HG02884 (cell line): ENCODE results near the gene DPCD.
"Not testable (repeated sequence)": the region's sequence is repeated elsewhere in the genome, so short reads cannot be mapped to it uniquely, and the experiment has no call there.

Experiments used
- ATAC-seq: cut with Tn5 transposase; IDR thresholded peaks from one replicate; pipeline ENCODE4 v1.9.1; 2021; ENCODE audit warnings: mild to moderate bottlenecking, moderate library complexity; ENCODE audit not compliant: unreplicated experiment

The DPCD gene

DNA sequence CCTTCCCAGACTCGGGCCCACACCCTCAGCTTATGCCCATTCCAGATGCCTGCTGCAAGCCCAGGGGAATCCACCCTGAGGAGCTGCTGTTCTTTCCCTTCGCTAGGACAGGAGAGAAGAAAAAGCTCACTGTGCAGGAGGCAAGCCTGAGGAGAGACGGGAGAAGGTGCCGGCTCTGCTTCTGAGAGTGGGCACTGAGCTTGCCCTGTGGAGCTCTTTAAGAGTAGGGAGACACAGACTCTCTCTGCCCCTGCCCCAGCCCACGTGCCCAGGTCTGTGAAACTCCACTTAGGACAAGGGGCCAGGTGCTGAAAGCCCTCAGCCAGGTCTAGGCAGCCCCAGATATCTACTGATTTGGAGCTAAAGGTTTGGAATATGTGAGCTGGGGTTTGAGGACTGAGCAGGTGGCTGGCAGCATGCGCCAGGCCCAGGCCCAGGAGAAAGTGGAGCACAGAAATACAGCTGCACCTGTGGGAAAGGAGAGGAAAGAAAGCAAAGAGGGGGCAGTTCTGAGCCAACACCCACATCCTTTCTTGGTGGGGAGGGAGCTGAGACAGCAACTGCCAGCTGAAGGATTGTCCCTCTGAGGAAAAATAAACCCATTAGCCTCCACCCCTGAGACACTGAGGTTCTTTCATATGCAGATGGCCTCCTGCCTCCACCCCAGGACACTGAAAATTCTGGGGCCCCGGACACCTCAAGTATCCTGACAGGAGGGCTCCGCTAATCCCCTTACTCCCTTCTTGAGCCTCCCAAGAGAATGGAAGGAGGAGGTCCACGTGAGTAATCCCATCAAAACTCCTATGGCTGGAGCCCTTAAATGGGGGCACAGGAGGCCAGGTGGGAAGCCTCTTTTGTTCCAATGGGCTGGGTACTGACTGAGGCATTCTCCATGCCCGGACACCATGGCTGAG is 7.4 kb upstream of the DPCD start:
- no peak for ATAC-seq

DNA sequence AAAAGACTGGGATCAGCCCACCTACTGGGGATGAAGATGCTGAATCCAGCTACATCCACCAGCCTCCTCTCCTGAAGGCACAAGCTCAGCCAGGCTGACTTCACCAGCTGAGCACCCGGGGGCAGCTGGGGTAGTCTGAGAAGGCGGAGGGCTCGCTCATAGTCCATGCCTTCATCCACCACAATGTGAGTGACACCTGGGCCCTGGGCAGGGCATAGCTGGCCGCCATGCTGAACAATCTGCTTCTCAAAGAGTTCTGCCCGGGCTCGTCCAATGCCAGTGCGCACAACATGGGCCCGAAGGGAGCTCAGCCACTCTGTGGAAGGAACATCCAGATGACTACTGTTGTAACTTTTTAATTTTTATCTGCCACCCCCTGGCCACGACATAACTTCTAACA is 2.3 kb upstream of the DPCD start:
- ATAC-seq: no peak

DNA sequence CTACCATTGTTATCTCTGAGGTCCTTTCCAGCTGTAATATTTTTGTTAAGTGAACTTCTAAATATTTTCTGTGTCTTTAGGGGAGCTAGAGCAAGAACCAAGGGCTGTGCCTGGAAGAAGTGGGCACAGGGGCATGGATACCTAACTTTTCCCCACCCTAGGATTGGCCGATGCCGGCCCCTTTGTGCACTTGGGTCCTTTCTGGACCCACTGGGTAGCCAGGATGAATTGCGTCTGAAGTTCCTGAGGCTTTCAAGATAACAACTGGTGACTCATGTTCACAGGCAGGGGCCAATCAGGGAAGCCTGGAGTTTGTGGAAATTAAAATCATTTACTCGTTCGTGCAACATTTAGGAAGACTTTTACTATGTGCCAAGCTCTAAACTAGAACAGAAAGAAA is 758 bp downstream of the DPCD start:
- ATAC-seq: no peak

DNA sequence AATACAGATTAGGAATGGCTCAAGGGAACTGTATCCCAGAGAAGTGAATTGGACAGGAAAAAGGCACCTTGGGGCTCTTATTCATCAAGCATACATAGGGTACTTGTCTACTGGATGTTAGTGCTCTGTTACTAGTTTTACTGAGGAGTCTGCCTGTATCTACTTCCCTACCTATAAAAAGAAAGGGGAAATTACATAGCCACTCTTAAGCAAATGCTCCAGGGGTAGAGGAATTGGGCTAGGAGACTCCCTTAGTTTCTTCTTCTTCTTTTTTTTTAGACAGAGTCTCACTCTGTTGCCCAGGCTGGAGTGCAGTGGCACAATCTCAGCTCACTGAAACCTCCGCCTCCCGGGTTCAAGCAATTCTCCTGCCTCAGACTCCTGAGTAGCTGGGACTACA is 5.2 kb downstream of the DPCD start:
- ATAC-seq: not testable (repeated sequence)

DNA sequence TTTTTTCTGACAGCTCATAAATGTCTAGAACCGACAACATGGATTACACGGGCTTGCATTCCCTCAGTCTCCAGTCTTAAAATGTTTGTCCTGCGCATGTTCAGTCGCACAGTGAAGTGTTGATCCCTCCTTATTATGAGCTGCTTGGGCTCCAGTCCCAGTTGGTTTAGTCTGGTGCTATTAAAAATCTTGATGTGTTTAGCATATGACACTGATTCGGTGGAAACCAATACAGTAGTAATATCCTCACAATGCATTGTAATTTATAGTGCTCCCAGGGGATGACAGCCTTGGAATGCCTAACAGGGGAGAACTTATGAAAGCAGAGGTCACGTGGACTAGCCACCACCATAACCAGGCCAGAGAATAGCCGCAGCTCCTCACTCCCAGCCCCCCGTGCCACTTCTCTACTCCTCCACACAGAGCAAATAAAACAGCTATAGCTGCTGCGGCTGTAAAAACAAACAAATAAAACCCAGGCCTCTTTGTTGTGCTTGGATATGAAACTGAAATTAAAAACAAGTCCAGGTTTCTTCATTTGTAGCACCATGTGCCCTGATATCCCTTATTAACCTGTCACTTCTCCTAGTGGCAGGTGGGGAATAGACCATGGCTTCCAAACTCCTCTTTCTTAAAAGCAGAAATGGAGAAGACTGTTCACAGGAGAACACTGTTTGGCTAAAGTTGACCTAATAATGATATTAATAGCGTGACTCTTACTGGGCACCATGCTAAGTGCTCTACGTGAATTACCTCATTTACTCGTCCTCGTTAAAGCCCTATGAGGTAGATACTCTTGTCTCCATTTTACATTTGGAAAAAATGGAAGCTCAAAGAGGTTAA is 7.7 kb downstream of the DPCD start:
- ATAC-seq: no peak

DNA sequence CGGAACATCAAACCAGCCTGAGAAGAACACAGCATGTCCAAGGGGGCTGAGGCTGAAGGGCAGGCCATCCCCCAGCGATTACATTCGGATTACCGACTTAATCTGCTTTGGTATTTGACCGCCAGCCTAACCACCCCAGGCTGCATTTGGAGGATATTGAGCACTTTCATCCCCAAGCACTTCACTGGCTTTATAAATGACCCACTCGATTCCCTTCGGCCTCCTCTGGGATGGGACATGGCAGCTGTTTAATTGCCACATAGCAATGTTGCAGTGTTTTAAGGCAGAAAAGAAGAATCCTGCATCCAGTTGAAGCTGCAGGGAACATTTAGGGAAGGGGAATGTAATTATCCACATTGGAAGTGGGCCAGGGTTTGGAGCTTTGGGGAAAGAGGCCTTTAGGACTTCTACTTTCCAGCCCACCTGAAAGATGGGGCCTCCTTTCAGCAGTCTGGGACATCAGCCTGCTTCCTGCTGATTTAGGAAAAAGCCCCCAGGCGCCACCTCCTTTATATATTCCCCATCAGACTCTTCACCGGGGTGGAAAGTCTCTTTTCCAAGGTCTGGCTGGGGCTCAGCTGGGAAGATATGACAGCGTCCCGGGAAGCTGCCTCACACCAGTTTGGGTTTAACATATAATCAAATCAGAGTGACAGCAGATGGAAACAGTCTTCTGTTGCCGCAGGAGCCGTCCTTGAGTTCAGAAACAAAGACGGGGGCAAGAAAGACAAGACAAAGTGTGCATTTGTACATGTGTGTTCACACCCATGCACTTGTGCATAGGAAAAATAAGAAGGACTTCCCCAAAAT is 9.2 kb downstream of the DPCD start:
- no peak for ATAC-seq

DNA sequence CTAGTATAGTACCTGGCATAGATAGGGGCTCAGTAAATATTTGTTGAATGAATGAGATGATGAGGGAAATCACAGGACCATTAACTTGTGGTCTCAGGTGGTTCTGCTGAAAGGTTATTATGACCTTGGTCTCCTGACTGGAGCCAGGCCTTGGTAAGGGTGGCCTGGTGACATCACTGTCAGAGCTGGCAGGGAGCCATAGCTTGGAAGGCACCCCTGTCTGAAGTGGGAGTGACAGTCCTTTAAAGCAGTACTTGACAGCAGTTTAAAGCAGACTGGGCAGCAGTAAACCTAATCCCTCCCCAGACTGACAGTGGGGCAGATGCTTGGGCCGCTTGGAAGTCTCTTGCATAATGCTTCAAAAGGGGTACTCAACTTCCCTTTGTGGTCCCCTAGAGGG is 13.4 kb downstream of the DPCD start:
- no peak for ATAC-seq

DNA sequence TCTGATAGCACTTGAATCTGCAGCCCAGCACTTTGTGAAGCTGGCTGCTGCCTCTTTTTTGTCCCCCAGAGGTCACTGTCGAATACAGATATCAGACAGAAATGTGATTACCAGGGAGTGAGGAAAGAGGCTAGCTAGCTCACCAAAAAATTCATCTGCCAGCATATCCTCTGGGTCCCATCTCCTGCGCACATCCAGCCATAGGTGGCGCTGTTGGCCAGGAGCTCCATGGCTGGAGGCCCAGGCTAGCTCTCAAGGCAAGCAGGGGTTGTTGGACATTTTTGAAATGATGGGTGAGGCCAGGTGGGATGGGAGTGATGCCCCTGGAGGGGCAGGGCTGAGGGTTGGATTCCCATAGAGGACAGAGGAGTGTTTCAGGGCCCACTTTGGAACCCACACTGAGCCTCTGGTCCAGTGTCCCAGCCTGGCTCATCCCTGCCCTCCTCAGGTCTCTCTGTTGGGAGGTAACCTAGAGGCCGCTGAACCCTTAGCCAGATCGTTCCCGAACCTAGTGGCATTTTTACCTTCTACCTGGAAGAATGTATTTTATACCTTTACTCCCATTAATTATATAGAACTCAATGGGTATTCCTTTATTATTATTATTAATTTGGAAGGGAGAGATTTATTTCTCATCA is 14.8 kb downstream of the DPCD start:
- ATAC-seq: no peak

DNA sequence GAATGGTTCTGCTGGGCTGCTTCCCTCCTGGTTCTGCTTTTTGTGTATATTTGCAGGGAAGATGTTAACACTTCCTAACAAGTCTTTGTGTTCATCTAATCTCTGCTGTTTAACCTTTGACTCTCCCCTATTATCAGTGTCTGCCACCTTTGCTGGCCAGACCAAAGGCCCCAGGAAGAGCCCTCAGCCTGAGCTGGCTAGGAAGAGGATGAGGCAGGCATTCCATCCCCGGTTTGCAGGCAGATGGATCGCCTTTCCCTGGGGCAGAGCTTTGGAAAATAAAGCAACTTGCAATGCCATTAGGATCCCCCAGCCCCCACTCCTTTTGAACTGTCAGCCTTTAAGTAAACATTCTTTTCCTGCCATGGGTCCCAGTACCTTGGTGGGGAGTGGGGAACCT is 19.0 kb downstream of the DPCD start:
- no peak for ATAC-seq

DNA sequence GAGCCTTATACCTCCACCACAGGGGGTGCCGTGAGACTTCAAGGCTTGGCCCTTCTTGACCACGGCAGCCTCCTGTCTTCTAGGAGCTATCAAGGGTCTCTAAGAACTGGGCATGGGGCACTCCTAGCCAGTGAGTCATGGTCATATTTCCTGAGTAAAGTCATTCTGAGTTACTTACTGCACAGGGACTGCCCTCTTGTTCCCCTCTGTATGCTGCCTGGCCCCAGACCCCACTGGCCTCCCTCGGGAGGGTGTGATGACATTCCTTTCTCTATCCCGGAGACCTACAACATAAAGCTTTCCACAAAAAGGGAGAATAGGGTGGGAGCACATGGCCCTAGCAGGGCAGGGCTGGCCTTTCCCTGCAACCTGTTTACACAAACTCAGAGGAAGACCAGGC is 21.4 kb downstream of the DPCD start:
- no peak for ATAC-seq

DNA sequence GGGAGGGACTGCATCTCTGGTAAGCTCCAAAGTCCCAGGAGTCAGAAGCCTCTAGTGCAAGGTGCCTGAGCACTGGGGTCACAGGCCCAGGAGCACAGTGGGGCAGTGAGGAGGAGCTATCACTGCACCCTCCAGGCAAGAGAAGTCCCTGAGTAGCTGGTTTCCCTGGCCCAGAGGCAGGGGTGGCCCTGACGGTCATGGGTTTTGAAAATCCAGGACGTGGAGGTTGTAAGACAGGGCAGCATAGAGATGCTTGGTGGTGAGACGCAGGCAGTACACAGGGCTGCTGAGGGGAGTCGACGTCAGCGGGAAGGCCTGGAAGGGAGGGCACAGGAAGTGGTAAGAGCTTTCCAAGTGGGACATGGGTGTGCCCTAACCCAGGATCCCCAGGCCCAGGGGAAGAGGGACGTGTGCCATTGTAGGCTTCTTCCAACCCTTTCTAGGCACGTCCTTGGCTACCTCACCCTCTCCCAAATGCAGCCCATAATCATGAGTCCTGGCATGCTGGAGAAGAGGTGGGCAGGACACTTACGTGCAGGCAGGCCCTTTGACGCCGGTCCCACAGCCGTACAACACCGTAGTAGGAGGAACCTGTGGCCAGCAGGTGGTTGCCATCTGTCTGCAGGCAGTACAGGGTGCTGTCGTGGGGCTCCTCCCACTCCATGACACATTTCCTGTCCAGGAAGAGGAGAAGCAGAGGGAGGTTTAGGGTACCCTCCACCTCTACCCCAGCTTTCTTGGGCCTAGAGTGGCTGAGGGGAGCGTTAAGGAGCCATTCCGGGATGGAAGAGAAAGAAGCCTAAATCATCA is 23.2 kb downstream of the DPCD start:
- no peak for ATAC-seq

DNA sequence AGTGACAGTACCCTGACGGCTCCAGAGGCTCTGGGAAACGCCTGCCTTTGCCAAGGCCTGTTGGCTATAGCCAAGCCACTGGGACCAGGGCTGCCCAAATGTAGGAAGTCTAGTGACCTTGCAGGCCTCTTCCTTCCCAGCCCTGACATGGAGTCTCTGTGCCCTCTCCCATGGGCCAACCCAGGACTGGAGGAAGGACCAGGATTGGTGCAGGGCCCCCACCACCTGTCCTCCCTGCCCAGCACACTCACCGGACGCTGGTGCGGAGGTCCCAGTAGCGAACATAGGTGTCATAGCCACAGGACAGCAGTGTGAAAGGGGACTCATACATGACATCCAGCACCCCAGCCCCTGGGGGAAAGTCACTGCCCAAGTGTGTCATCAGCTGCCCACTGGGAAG is 24.0 kb downstream of the DPCD start:
- no peak for ATAC-seq

DNA sequence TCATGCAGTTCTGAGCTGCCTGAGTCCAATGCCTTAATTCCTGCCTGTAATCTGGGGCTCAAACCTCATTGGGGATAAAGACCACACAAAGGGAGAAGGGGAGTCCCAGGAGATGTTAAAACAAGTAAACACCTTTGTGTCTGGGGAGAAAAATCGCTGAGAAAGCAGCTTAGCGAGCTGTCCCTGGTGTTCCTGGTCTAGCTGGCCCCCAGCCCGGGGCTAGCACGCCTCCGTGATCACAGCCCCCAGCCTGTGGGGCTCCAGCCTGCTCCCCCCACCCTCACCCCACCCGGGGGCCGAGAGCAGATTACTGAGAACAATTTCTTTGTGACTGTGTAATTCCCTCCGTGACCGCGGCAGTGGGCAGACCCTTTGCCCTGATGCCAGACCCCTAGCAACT is 24.8 kb downstream of the DPCD start:
- ATAC-seq: no peak

DNA sequence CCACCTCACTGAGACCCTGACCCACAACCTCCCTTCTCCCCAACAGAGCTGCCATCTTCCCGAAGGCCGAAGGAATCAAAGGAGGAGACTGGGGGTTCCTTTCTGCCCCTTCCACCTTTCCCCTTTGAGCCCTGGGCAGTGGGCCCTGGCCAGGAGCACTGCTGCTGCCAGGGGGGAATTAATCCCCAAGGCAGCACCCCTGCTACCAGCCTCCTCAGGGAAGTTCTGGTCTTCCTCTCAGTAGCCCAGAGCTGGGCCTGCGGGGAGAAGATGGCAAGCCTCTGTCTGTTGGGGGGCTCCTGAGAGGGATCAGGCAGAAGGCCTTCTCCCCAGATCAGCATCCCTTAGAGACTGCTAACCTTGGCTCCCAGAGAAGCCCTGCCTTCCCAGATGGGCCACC is 25.5 kb downstream of the DPCD start:
- ATAC-seq: no peak

DNA sequence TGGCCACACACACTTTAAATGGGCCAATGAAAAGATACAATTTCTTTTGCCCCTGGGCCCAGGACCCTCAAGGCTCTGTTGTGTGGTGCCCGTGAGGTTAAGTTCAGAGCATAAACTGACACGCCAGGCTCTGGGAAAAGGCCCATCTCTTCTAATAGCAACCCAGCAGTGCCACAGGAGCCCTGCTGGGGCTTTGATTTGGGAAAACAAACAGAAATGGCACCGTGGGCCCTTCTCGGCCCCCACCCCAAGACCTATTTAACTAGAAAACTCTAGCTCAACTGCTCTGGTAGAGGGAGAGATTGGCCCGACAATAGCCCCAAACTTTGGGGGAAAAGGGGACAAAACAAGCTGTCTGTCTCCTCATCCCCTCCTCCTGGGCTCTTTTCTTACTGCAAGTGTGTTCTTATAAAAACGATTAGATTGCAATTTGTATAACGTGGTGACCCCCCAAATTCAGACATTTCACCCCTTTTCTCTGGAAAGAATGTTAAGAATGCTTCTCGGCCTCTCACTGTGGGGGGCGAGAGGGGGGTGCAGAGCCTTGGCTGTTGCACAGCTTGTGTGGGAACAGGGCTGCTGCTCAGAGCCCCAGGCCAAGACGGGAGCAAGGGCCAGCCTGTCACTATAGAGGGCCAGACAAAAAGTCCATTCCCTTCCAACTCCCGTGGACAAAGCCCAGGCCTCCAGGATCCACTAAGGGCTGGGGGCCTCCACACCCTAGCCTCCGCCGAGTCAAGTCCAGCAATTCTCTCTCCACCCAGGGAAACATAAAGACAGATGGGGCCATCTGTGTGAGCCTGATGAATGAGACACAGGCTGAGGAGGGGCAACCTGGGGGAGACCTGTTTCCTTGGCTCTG is 26.8 kb downstream of the DPCD start:
- no peak for ATAC-seq

DNA sequence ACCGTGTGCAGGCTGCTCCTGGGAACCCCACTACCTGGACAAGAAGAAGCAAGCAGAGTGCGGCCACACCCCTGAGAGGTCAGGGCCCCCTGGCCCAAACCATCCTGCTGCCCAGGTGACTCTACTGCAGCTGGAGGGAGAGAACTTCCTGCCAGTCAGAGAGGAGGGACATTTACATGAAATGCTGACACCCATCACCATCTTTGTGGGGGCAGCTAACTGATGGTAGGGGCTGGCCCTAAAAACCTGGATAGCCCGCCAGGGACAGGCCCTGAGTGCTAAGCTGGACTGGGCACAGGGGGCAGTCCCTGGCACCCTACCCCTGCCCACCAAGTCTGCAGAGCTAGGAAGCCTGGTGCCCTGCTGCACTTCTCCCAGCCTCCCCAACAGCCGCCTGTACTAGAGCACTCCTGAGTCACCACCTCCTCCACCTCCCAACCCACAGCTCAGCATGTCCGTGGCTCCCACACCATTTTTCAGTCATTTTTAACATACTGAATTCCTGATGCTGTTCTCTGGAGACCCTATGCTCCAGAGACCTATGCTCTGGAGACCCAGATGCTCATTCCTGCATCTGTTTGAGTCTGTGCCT is 27.5 kb downstream of the DPCD start:
- no peak for ATAC-seq

DNA sequence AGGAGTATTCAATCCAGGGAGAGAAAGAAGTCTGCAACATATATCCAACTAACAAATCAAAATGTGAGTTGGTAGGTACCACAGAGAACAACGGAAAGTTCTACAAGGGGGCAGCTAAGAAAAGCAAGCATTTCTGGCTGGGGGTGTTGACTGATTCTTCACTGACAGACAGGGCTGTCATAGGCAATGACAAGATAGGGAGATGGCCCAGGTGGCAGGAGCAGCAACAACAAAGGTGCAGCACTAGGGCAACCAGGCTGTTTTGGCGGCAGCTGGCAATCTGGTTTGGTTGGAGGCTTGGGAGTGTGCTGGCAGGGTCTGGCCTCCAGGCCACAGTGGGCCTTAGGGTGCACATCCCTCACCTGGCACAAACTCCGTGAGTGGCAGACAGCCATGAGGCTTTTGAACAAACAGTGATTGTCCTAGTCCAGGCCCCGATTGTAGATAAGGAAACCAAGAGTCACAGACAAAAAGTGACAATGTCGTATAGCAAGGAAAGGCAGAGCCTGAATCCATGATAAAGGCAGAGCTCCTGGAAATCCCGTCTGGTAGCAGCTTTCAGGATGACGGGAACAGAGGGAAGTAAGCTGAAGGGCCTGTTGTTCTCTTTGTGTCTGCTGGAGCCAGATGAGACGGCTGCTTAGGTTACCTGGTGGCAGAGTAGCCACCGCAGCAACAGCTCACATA is 28.4 kb downstream of the DPCD start:
- ATAC-seq: no peak
